GM12878 (cell line): ENCODE measurements around the gene HTRA3. TPM values are rescaled to one million over a fixed set of nuclear protein-coding genes. Genes with fewer than 3 reads are reported as not detected.

Experiments
- ATAC-seq: fragments of 200-7000 bp; cut with Tn5 transposase; 3 replicates; pipeline ENCODE4 v1.9.1; 2020; ENCODE audit warnings: mild to moderate bottlenecking, moderate library complexity
- BruUV-seq: library from RNA; stranded (reverse); fragments of 400-500 nt; replicated peaks from 2 replicates; lab custom pipeline; 2021; lab: Mats Ljungman, UMichigan
- CTCF ChIA-PET: fragments of 300-600 bp; sonication (Branson Sonifier 250); formaldehyde crosslinking; extraction: SDS; loops from one replicate; lab custom pipeline; 2021; ENCODE audit warnings: inconsistent platforms; lab: Yijun Ruan, JAX
- POLR2A ChIA-PET: fragments of 350-600 bp; formaldehyde crosslinking; extraction: SDS; loops from one replicate; lab custom pipeline; 2021; ENCODE audit warnings: inconsistent platforms; lab: Charles Lee
- RAD21 ChIA-PET: fragments of 300-600 bp; sonication (Branson Sonifier 250); formaldehyde crosslinking; loops from one replicate; lab custom pipeline; 2023; ENCODE audit warnings: antibody characterized with exemption; ENCODE audit not compliant: unreplicated experiment; lab: Charles Lee
- SMC1A ChIA-PET: fragments of 300-600 bp; sonication (Branson Sonifier 250); formaldehyde crosslinking; loops from one replicate; lab custom pipeline; 2023; ENCODE audit not compliant: unreplicated experiment, uncharacterized antibody; lab: Charles Lee
- DNase-seq: peaks from one replicate; pipeline ENCODE4 v3.0.0-alpha.2; 2011; ENCODE audit warnings: low read depth, low spot score
- FAIRE-seq: peaks from 3 replicates; lab custom pipeline; 2011; peaks lifted over from hg19 to GRCh38; lab: Jason Lieb, UNC
- H2AFZ ChIP-seq: 2 replicates; pipeline ENCODE4 v1.6.0; 2011; ENCODE audit warnings: low read depth, low read length, control low read depth; ENCODE audit not compliant: control insufficient read depth
- H3K27ac ChIP-seq: 2 replicates; pipeline ENCODE4 v1.5.1; 2011; ENCODE audit warnings: control low read depth; ENCODE audit not compliant: control insufficient read depth, insufficient read depth
- H3K27me3 ChIP-seq, 2 experiments: replicated peaks in 1 of 2; 2 replicates each; pipeline versions ENCODE4 v1.6.0 to v1.6.1; 2011; ENCODE audit warnings: low read length in 1 of 2; ENCODE audit not compliant: control insufficient read depth in 2 of 2, insufficient read depth in 2 of 2
- H3K36me3 ChIP-seq, 2 experiments: 2 replicates each; pipeline ENCODE4 v1.5.1; 2011; ENCODE audit warnings: low read length in 1 of 2; ENCODE audit not compliant: control insufficient read depth in 2 of 2, insufficient read depth in 2 of 2
- H3K4me1 ChIP-seq: 2 replicates; pipeline ENCODE4 v1.6.1; 2011; ENCODE audit warnings: mild to moderate bottlenecking, low read length, moderate library complexity, mixed read lengths; ENCODE audit not compliant: control insufficient read depth, insufficient read depth
- H3K4me2 ChIP-seq: 2 replicates; pipeline ENCODE4 v1.6.0; 2011; ENCODE audit warnings: control low read depth; ENCODE audit not compliant: control insufficient read depth, insufficient read depth
- H3K4me3 ChIP-seq: fragments of 200-600 bp; sonication (generic); 2 replicates; pipeline ENCODE4 v1.5.1; 2016
- H3K79me2 ChIP-seq: 2 replicates; pipeline ENCODE4 v1.6.0; 2011; ENCODE audit warnings: low read length; ENCODE audit not compliant: control insufficient read depth, insufficient read depth
- H3K9ac ChIP-seq: 2 replicates; pipeline ENCODE4 v1.8.0; 2011; ENCODE audit warnings: low read length, control low read depth, mixed read lengths; ENCODE audit not compliant: control insufficient read depth, insufficient read depth
- H3K9me3 ChIP-seq: replicated peaks from 3 replicates; pipeline ENCODE4 v1.5.1; 2011; ENCODE audit warnings: mild to moderate bottlenecking, low read length; ENCODE audit not compliant: control insufficient read depth, insufficient read depth
- H4K20me1 ChIP-seq: 2 replicates; pipeline ENCODE4 v1.6.0; 2011; ENCODE audit not compliant: control insufficient read depth, insufficient read depth
- IRF3 ChIP-seq: fragments of 450-650 bp; IDR thresholded peaks from 2 replicates; pipeline ENCODE4 v1.6.1; 2014; ENCODE audit warnings: mild to moderate bottlenecking
- IRF4 ChIP-seq: IDR thresholded peaks from 2 replicates; pipeline ENCODE4 v1.6.1; 2011; ENCODE audit warnings: low read depth, low read length
- POLR2A ChIP-seq: IDR thresholded peaks from 2 replicates; pipeline ENCODE4 v1.6.1; 2011; ENCODE audit warnings: low read depth, mild to moderate bottlenecking, low read length
- ZNF592 ChIP-seq: fragments of 450-650 bp; IDR thresholded peaks from 2 replicates; pipeline ENCODE4 v1.6.1; 2017; ENCODE audit warnings: mild to moderate bottlenecking, moderate library complexity
- WGBS: methylation state at CpG from one replicate; pipeline ENCODE4 v1.1.6; 2016; ENCODE audit warnings: low lambda C conversion rate; ENCODE audit not compliant: insufficient replicate concordance, insufficient coverage; ENCODE audit errors: missing lambda C conversion rate; 5-methylcytosine and 5-hydroxymethylcytosine counted together
- in situ Hi-C: fragments of 300-500 bp; cut with MboI; formaldehyde crosslinking; loops from 9 replicates; pipeline ENCODE4 v1.14.3; 2018; ENCODE audit warnings: mixed read lengths
- intact Hi-C: fragments of 100-400 bp; cut with micrococcal nuclease; formaldehyde crosslinking; loops from one replicate; pipeline ENCODE4 v1.14.2; 2022; ENCODE audit not compliant: unreplicated experiment
- polyA plus RNA-seq, 11 experiments: library from polyadenylated mRNA; depleted of rRNA in 4 of 11; unstranded in 6 of 11; stranded (reverse) in 5 of 11; fragments of >200 nt; fragmentation: Nextera tagmentation in 4 of 11; fragmentation: Illumina TruSeq in 1 of 11; extraction: Ambion mirVana in 4 of 11; extraction: Trizol in 1 of 11; gene quantifications; 1 replicate in 1 of 11; 2 replicates in 10 of 11; pipeline versions ENCODE4 v1.2.1 to v1.2.3, GENCODE V29; 2011 to 2016; ENCODE audit warnings: inconsistent platforms in 2 of 11, missing spikeins in 2 of 11, low read depth in 1 of 11
- total RNA-seq, 4 experiments: library from RNA; depleted of rRNA in 3 of 4; stranded (reverse); fragments of >200 nt in 3 of 4; fragmentation: Illumina TruSeq in 1 of 4; extraction: Trizol in 1 of 4; gene quantifications; 2 replicates each; pipeline versions ENCODE4 v1.2.1 to v1.2.3, GENCODE V29; 2013 to 2021

Gene HTRA3
- total and polyA plus RNA-seq, 10 of the 15 experiments (the other 5 are each of a cell fraction or from before 2014, with no cell fraction given) = 0.04 to 1.2 (median 0.08) TPM; not detected in 7

- TF ChIP-seq ZNF592 (no peak), IRF4 (no peak)
Observed at GRCh38 chr4:8240211-8241041, 29.1 kb upstream of the HTRA3 start (continued).

- peaks cover 3% of the 10 kb centered on the region for H3K4me1 ChIP-seq
- no peak overlapping the region for H2AFZ ChIP-seq
- BruUV-seq = no TSS peak
- SMC1A ChIA-PET = interaction anchor here (1.1 to 1.5 kb wide), 3 partner anchors 9 to 21 kb away, joined by 3 to 4 read pairs (median 3); no protein-coding TSS in a partner anchor
- FAIRE-seq = no peak
- TF ChIP-seq IRF3 = no peak
- peak; percentile 25; the same call in 1 of the 2 replicates for TF ChIP-seq POLR2A
- TF ChIP-seq, all 136 proteins: peak for 1
- H3K27me3 ChIP-seq = no peaks in the 10 kb centered on the region
- no peak overlapping the region for H3K27ac ChIP-seq
- ChIA-PET POLR2A (no interaction called here), CTCF (interaction anchor here (0.7 to 4.6 kb wide), 6 partner anchors 12 to 186 kb away, joined by 3 to 21 read pairs (median 11); no protein-coding TSS in a partner anchor), RAD21 (interaction anchor here (1.2 to 1.7 kb wide), 3 partner anchors 42 to 162 kb away, joined by 3 to 9 read pairs (median 4); partner anchors contain the start of gene SH3TC1)
- no peak overlapping the region for H3K4me3 ChIP-seq
- intact Hi-C loops = loop anchor here (10.0 kb wide), 1 partner anchor 354 kb away; the partner anchor contains the start of gene CPZ
- no peaks in the 10 kb centered on the region for H3K79me2 ChIP-seq
- peaks cover 7% of the 10 kb centered on the region in 2 experiments; a peak in 3 of 4 replicates for H3K36me3 ChIP-seq
- no peaks in the 10 kb centered on the region for H3K9me3 ChIP-seq
- no peak for ATAC-seq
- no peak overlapping the region for H3K4me2 ChIP-seq
- DNase-seq = no peak
- no peak overlapping the region for H3K9ac ChIP-seq
- in situ Hi-C loops = loop anchor here (5.0 kb wide), 1 partner anchor 161 kb away; no protein-coding TSS in a partner anchor
- no peaks in the 10 kb centered on the region for H4K20me1 ChIP-seq
- WGBS = 88% methylated on average over 14 of the region's 14 CpGs
Observed at GRCh38 chr4:8241211-8241779, 28.3 kb upstream of the HTRA3 start.
